Measurements from ENCODE around the gene EGF.

DNA sequence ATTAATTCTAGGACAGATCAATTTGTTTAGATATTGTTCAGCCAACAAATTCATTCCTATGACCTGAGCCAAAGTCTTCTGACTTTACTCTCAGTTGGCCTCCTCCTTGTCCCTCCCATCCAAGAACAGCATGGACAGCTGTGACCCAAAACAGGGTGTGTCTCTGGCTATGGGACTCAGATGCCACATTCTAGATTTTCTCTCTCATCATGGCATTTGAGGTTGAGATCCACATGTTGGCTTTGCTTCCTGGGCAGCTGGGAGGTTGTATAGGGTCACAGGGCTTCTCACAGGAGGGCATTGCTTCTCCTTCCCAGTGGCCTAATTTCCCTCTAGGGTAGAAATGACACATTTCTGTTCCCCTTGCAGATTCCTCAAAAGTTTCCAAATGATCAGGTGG lies 22.6 kb upstream of the EGF start:
- TF ChIP-seq, protein P1, sequence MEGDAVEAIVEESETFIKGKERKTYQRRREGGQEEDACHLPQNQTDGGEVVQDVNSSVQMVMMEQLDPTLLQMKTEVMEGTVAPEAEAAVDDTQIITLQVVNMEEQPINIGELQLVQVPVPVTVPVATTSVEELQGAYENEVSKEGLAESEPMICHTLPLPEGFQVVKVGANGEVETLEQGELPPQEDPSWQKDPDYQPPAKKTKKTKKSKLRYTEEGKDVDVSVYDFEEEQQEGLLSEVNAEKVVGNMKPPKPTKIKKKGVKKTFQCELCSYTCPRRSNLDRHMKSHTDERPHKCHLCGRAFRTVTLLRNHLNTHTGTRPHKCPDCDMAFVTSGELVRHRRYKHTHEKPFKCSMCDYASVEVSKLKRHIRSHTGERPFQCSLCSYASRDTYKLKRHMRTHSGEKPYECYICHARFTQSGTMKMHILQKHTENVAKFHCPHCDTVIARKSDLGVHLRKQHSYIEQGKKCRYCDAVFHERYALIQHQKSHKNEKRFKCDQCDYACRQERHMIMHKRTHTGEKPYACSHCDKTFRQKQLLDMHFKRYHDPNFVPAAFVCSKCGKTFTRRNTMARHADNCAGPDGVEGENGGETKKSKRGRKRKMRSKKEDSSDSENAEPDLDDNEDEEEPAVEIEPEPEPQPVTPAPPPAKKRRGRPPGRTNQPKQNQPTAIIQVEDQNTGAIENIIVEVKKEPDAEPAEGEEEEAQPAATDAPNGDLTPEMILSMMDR (conservative IDR thresholded peaks at IDR 0.05), result no peak
- no peak for TF ChIP-seq ZFX (IDR thresholded peaks at IDR 0.05)

Measured in C4-2B (cell line).